Embryonic facial prominence (tissue), 1 donor: ENCODE measurements around the gene ZNF346.
A peak's percentile ranks its signal among the peaks of the same experiment; 100 is the strongest.
"Not testable (repeated sequence)": the region's sequence is repeated elsewhere in the genome, so short reads cannot be mapped to it uniquely, and the experiment has no call there.

Experiments used
- DNase-seq: peaks from one replicate; pipeline ENCODE4 v3.0.0-alpha.2; 2016; ENCODE audit errors: extremely low spot score

Gene ZNF346

GRCh38 chr5:177022386-177023302 lies at the start of gene ZNF346:
ZNF346 (plus strand) TSS chr5:177022696; CDS start chr5:177022739, 43 bp downstream.
- peak; percentile 87 for DNase-seq

GRCh38 chr5:176979669-176980068 lies 42.8 kb upstream of the ZNF346 start:
- no peak for DNase-seq

GRCh38 chr5:176980818-176981217 lies 41.7 kb upstream of the ZNF346 start:
- no peak for DNase-seq

- DNase-seq = not testable (repeated sequence)
Observed at GRCh38 chr5:176983112-176983511, 39.4 kb upstream of the ZNF346 start.

- DNase-seq = not testable (repeated sequence)
Observed at GRCh38 chr5:176983593-176983992, 38.9 kb upstream of the ZNF346 start.

GRCh38 chr5:176984176-176984575 lies 38.3 kb upstream of the ZNF346 start:
- DNase-seq = not testable (repeated sequence)

- DNase-seq = no peak
Observed at GRCh38 chr5:176985516-176985915, 37.0 kb upstream of the ZNF346 start.

GRCh38 chr5:176986280-176986679 lies 36.2 kb upstream of the ZNF346 start:
- DNase-seq = no peak

- DNase-seq = no peak
Observed at GRCh38 chr5:176987583-176987982, 34.9 kb upstream of the ZNF346 start.

GRCh38 chr5:176993081-176993480 lies 29.4 kb upstream of the ZNF346 start:
- DNase-seq = not testable (repeated sequence)

GRCh38 chr5:176994460-176995121 lies 27.9 kb upstream of the ZNF346 start:
- DNase-seq = no peak

- DNase-seq = no peak
Observed at GRCh38 chr5:176995122-176995490, 27.4 kb upstream of the ZNF346 start.

- no peak for DNase-seq
Observed at GRCh38 chr5:176995896-176996767, 26.4 kb upstream of the ZNF346 start.

- DNase-seq = no peak
Observed at GRCh38 chr5:176996780-176997179, 25.7 kb upstream of the ZNF346 start.

GRCh38 chr5:176998828-176999227 lies 23.7 kb upstream of the ZNF346 start:
- DNase-seq = no peak

GRCh38 chr5:176999526-176999925 lies 23.0 kb upstream of the ZNF346 start:
- DNase-seq = not testable (repeated sequence)

GRCh38 chr5:177003649-177004048 lies 18.8 kb upstream of the ZNF346 start:
- DNase-seq = no peak

- no peak for DNase-seq
Observed at GRCh38 chr5:177004961-177005360, 17.5 kb upstream of the ZNF346 start.

GRCh38 chr5:177005619-177006264 lies 16.8 kb upstream of the ZNF346 start:
- no peak for DNase-seq

GRCh38 chr5:177006265-177006972 lies 16.1 kb upstream of the ZNF346 start, which contains the start of gene UIMC1:
UIMC1 (minus strand) TSS chr5:177006779; CDS start chr5:176982615, 24,164 bp downstream.
- DNase-seq = peak; percentile 85

- DNase-seq = no peak
Observed at GRCh38 chr5:177008716-177009115, 13.8 kb upstream of the ZNF346 start.
